SIG-M5 (cell line): ENCODE data around the gene CCDC47.
"Not testable (repeated sequence)": the region's sequence is repeated elsewhere in the genome, so short reads cannot be mapped to it uniquely, and the experiment has no call there.

Source experiments
- DNase-seq: peaks from one replicate; lab custom pipeline; 2025; lab: John Stamatoyannopoulos, UW

The CCDC47 gene

DNA sequence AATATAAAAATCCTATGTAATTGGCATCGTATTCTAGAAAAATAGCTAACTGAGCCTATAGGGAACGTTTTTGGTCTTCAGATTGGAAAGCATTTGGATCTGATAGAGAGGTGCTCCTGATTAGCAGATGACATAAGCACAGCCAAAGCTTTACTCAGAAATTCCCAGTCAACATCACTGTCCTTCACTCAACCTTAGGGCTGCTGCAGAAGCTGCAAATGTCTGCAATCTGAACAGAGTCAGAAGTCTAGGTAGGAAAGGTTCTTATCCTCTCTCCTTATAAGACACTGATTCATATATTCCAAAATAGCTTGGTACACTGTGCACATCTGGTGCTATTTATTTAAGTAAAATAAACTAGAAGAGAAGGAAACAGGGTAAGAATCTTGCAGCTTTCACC lies 51.0 kb downstream of the CCDC47 start:
- DNase-seq: no peak

GRCh38 chr17:63720194-63720593 lies 53.2 kb downstream of the CCDC47 start:
- not testable (repeated sequence) for DNase-seq

- no peak for DNase-seq
Observed at GRCh38 chr17:63718988-63719387, 54.4 kb downstream of the CCDC47 start.

GRCh38 chr17:63716426-63716825 lies 57.0 kb downstream of the CCDC47 start:
- no peak for DNase-seq

DNA sequence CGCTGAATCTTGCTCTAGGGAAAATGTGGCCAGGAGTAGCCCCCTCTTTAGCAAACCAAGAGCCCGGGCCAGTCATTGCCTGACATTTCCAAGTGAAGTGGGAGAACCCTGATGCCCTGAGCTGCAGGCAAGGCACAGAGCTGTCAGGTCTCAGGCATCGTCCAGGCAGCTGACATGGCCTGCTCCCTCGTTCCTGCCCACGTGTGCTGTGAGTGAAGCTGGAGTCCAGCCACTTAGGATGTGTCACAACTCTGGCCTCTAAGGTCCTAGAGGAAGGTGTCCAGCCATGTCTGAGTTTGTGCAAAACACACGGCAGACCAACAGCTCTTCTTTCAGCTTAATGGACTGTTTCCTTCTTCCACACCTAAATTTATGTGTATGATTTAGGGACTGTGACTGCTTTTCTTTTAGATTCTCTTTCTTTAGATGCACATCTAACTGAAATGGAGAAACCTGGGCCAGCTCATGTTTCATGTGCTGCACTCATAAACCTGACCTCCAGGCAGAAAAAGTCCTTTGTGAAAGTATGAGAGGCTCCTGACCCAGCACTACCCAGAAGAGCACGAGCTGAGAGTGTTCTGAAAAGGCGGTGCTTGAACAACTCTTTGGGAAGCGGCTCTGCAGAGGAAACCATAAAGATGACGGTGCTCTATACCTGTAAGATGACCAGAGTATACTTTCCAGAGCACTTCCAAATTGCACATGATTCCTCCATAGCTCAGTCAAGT lies 58.7 kb downstream of the CCDC47 start:
- DNase-seq: no peak

GRCh38 chr17:63709110-63709509 lies 64.3 kb downstream of the CCDC47 start:
- no peak for DNase-seq

DNA sequence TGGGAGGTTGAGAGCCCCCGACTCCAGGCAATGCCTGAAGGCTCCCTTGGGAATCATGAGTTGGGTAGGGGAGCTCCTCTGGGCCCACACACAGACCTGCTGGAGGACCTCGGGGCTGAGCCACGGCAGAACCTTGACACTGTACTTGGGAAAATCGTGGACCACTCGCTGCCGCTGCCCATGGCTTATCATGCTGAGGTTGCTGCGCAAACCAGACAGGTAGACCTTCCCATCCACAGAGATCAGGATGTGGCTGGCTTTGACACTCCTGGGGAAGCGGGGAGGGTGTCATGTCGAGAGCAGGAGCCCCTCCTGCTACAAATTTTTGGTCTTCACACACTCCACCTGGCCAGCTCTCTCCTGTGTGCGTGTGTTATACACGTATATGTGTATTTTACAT lies 66.2 kb downstream of the CCDC47 start:
- DNase-seq: no peak

GRCh38 chr17:63706336-63707082 lies 66.9 kb downstream of the CCDC47 start:
- no peak for DNase-seq

DNA sequence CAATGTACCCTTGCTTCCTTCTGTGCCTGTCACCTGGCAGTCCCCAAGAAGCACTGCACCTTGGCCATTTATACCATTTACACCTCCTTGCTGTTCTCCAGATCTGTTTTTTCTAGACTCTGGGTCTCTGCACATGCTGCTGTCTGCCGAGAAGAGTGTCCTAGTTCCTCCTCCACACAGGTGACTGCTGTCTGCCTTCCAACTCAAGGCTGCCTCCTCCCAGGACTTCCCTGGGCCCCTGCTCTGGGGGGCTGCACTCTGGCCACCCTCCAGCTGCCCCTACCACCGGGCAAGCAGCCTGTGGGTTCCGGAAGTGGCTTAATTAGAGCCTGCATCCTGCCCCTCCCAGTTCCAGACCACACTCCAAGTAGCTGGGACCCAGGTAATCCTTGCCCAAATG lies 67.7 kb downstream of the CCDC47 start:
- DNase-seq: no peak

DNA sequence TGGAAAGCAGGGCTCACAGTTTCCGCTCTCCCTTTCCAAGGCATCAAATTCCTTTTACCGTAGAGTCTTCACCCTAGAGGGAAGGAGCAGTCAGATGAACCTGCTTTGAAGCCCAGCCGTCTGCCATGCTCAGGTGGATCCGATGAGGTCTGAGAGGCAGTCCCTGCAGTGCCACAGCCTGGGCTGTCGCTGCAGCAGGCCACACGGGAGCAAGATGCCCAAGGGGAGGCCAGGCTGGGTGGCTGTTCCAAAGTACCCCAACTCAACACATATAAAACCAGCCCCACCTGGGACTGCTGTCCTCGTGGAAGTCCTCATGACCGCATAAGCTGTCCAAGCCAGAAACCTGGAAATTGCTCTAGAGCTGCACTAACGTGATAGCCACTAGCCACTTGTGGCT lies 68.6 kb downstream of the CCDC47 start:
- DNase-seq: no peak

DNA sequence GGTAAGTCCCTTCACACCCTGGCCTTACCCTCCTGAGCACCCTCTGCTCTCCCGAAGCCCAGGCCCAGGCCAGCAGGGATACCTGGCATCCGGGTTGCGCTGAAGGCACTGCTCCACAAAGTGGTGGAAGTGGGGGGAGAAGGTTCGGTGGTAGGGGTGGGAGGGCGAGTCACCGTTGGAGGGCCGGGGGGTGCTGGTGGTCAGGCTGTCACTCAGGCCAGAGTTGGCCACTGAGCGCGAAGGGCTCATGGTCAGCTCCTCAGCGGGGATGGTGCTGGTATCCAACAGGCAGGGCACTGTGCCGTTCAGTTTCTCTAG lies 69.2 kb downstream of the CCDC47 start:
- DNase-seq: no peak

DNA sequence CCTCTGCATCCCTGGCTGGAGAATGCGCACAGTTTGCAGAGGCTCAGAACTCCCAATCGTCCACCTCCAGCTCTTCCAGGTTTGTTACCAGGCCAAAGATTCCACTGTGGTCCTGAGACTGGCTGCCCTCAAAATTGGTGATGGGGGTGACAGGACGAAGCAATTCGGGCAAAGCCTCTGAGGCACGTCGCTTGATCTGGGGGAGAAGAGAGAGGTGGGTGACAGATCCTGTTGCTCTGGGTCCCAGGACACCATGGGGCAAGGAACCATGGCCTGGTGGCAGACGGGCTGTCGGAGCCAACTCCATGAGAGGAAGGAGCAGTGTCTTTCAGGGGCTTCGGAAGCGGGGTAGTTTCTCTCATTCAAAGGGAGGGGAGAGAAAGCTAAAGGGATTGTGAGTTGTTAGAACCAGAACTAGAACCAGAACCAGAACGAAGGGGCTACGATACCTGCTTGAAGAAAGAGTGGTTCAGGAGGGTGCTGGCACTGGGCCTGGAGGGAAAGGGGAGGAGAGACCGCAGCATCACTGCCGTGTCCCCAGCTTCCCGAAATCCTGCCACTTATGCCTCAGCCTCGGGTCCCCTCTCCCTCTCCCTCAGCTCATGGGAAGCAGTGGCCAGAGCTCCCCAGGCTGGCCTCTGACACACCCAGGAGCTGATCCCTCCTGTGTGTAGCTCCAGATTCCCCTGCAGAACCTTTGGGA lies 69.7 kb downstream of the CCDC47 start:
- no peak for DNase-seq

GRCh38 chr17:63703029-63703428 lies 70.4 kb downstream of the CCDC47 start:
- DNase-seq: no peak

GRCh38 chr17:63702721-63703015 lies 70.7 kb downstream of the CCDC47 start:
- DNase-seq: no peak

DNA sequence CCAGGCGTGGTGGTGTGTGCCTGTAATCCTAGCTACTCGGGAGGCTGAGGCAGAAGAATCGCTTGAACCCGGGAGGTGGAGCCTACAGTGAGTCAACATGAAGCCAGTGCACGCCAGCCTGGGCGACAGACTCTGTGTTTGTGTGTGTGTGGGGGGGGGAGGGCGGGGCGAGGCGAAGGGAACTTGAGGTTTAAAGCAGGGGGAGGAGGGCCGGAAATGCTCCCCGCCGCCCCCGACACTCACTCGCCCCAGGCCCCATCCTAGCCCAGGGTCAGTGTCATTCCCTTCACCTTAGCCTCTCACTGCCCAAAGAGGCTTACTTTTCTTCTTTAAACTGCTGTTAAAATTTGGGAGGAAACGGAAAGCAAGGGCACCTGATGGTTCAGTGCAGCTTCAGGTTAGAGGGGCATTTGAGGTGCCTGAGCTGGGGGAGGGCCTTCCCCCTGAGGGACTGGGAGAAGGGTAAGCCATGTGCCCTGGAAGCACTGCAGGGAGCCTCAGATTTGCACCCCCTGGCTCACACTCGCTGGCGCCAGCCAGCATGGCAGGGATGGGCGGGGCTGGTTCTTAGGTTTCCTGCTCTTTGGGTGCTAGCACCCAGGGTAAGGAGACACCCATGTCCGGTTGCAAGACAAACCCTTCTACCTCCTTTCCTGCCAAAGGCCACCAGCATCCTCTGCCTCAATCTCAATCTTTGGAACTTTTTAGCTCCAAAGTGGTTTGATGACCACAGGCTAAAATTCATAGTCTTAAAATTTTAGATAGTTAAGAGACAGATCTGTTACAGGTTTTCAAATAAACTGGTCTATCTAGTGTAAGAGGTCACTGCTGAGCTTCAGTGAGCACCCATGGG lies 71.3 kb downstream of the CCDC47 start:
- DNase-seq: no peak

GRCh38 chr17:63701456-63701820 lies 72.0 kb downstream of the CCDC47 start:
- no peak for DNase-seq

DNA sequence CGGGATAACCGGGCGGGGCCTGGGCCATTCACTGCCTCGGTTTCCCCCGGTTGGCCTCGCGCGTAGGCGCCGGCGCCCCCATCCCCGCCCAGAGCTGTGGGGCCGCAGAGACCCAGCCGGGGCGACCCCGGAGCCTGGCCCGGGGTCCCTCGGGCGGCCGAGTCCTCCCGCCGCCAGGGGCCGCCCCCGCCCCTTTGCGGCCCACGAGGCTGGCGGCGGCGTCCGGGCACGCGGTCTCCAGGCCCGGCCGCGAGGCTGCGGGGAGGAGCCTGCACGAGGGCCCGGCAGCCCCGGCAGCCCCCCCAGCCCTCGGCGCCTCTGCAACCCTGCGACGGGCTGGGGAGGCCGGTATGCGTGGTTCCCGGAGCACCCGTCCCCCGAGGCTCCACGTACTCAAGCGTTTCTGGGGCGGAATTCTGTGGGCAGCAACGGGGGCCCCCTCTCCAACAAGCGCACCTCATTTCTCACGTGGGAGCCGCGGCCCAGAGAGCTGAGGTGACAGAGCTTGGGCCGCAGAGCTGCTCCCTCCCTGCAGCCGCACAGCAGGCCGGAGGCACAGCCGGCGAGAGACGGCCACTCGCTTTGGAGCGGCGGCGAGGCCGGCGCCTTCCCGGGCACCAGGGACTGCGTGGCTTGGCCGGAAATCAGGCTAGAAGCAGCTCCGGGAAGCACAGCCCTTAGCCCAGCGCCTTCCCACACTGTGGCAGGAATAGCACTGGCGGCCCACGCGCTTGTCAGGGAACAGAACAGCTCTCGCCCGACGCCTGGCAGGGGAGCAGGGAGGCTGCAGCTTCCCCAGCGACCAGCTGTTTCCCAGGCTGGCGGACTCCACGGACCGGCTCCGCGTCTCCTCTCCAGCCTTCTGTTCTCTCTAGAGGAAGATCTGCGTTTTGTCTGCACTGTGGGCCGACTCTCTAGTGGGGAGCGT lies 72.6 kb downstream of the CCDC47 start:
- DNase-seq: no peak

DNA sequence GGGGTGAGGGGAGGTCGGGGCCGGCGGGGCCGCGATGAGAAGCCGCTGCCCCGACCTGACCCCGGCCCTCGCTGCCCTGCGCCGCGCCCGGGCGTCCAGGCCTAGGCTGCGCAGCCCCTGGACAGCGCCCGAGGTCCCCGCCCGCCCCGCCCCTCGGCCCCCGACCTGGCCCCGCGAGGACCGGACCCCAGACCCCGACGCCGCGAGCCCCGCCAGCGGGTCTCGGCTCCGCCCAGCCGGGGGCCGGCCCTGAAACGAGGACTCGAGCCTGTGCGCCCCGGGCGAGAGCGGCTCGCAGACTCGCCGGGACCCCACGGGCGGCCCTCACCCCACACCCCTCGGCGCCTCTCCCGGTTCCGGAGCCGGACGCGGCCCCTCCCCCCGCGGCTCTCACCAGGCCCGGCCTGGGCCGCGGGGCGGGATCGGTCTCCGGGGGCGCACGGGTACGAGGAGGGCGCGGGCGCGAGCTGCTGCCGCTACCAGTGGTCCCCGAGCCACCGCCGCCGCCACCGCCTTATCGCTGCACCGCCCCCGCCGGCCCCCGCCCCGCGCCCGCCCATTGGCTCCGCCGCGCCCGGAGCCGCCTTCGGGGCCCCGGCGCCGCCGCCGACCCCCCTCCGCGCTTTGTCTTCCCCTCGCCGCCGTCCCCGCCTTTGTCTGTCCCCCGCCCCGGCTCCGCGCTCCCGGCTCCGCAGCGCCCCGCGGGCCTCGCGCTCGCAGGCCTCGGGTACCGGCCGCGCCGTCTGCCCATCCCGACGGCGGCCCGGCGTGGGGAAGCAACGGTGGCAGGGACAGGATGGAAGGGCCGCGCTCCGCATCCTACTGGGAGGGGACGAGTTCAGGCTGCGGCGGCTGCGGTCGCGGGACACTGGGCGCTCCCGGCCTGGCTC lies 73.5 kb downstream of the CCDC47 start, which contains the start of gene LIMD2:
Gene LIMD2, minus strand, starts transcription at position 488 of the 890 bp plus-strand sequence. CDS start 827 bp downstream, outside the sequence.
- DNase-seq: no peak

DNA sequence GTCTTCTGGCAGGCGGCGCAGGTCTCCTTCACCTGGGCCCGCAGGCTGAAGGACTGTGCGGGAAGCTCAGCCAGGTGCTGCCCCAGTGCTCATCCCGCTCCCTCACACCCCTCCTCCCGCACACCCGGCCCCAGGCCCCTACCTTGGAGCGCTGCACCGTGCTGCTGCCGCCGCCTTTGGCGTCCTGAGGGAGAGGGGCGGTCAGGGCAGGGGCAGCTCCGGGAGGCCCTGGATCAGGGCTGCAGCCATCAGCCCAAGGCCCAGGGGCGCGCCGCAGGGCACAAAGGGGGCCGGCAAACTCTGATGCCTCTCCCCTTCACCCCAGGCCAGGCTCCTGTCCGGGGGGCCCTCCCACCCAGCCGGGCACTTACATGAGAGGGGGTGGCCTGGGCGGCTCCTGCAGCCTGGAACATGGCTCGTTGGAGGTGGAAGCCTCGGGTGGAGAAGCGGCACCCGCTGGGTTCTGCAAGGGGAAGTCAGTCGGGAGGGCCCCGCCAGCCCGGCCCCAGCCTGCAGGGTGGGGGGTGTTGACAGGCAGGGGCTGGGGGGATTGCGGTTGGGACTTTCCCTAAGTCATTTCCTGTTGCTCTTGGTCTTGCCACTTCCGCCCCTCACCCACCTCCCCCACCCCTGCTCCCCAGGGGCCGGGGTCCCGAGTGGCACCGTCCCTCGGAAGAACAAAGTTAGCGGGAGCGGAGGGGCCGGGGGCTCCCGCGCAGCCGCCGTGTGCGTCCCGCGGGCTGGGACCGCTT lies 74.3 kb downstream of the CCDC47 start:
- DNase-seq: peak; percentile 53
